ENCODE data around the gene SLC39A7.

Gene SLC39A7

DNA sequence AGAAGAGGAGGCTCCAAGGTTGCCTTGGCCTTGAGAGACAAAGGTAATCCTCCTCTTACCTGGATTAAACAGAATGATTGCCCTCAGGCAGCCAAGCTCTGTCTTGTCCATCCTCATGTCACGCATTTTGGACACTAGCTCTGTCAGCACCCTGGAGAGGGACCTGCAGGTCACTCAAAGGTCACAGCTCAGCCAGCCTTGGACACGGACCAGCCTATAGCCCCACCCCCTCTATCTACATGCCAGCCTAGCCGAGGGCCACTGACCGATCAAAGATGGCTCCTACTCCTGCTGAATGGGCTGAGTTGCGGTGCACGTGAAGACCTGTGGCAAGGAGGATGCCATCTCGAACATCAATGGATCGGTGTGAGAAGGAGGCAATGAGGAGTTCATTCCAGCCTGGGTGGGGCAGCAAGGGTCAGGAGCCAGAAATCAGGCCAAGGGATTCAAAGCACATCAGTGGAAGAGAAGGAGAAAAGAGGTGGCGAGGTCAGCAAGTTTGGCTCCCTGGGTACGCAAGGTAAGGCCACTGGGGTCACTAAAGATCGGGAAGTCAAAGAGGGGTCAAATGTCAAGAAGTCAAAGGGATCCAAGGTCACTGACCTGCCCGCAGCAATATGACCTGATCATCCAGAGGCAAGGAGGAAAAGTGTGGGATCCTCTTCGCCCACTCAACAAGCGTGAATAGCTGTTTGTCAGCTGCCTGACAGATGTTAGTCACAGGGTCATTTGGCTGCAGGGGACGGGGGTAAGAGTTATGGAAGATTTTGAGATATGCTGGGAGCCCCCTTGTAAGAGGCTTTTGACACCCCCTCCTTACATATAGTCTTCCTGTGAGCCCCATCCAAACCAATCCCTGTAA is 5.1 kb upstream of the SLC39A7 start:
- no peaks in the 10 kb centered on the region for H3K9me2 ChIP-seq (replicated peaks; ENCODE audit: control insufficient read depth, low read length)
- no peak overlapping the region for H3K4me2 ChIP-seq (ENCODE audit: low read length)
- H3F3A ChIP-seq (ENCODE audit: control insufficient read depth, insufficient read depth) = no peaks in the 10 kb centered on the region
- peaks cover 22% of the 10 kb centered on the region for H3K27me3 ChIP-seq (ENCODE audit: control insufficient read depth, low read length)
- peaks cover 35% of the 10 kb centered on the region for H3K4me1 ChIP-seq (ENCODE audit: control insufficient read depth, low read length)
- 0 out of 2 replicates have a peak, but pooled peaks cover 4% of the 10 kb centered on the region for H4K20me1 ChIP-seq (ENCODE audit: control insufficient read depth, insufficient read depth, low read depth, low read length)
- H3K36me3 ChIP-seq (ENCODE audit: control insufficient read depth, low read length) = peaks cover 44% of the 10 kb centered on the region
- no peak overlapping the region for H3K27ac ChIP-seq (ENCODE audit: low read depth, low read length)
- TF ChIP-seq EZH2phosphoT487 (IDR thresholded peaks at IDR 0.05; ENCODE audit: borderline replicate concordance, low read length) = no peak
- TF ChIP-seq, protein P1, sequence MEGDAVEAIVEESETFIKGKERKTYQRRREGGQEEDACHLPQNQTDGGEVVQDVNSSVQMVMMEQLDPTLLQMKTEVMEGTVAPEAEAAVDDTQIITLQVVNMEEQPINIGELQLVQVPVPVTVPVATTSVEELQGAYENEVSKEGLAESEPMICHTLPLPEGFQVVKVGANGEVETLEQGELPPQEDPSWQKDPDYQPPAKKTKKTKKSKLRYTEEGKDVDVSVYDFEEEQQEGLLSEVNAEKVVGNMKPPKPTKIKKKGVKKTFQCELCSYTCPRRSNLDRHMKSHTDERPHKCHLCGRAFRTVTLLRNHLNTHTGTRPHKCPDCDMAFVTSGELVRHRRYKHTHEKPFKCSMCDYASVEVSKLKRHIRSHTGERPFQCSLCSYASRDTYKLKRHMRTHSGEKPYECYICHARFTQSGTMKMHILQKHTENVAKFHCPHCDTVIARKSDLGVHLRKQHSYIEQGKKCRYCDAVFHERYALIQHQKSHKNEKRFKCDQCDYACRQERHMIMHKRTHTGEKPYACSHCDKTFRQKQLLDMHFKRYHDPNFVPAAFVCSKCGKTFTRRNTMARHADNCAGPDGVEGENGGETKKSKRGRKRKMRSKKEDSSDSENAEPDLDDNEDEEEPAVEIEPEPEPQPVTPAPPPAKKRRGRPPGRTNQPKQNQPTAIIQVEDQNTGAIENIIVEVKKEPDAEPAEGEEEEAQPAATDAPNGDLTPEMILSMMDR (IDR thresholded peaks at IDR 0.05; ENCODE audit: low read depth, low read length, poor library complexity, severe bottlenecking) = no peak
- H3K79me2 ChIP-seq (ENCODE audit: control insufficient read depth, low read length) = peaks cover 27% of the 10 kb centered on the region
- no peaks in the 10 kb centered on the region for H3K9me3 ChIP-seq (ENCODE audit: control insufficient read depth, insufficient read depth, low read length)
- H3K4me3 ChIP-seq (ENCODE audit: low read length) = no peak overlapping the region

DNA sequence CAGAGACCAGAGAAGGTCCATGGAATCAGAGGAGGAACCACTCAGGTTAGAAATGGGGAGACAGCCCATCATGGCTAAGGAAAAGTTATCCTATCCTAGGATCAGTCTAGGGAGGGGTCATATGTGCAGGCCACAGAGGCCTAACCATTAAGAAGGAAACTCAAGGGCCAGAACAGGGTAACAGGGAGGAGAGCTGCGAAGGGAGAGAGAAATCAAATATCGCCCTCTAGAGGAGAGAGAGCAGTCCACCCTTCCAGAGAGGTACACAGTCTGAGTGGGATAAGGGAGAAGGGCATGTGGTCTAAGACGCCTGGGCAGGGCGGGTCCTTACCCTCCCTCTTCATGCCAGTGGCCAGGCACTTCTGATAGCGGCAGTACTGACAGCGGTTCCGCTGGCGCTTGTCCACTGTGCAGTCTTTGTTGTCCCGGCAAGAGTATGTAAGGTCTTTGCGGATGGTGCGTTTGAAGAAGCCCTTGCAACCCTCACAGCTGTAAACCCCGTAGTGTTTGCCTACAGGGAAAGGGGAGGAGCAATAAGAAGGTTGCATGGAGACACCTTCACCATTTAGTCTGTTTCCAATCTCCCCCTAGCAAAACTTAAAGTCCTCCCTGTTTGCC is 3.1 kb upstream of the SLC39A7 start:
- Histone ChIP-seq H3K27me3 (ENCODE audit: control insufficient read depth, low read length) (peaks cover 5% of the 10 kb centered on the region), H3K4me1 (ENCODE audit: control insufficient read depth, low read length) (peaks cover 44% of the 10 kb centered on the region), H3K4me2 (ENCODE audit: low read length) (0 out of 2 replicates have a peak overlapping the region, but pooled peaks have one; percentile 16), H3K9me2 (replicated peaks; ENCODE audit: control insufficient read depth, low read length) (no peaks in the 10 kb centered on the region), H3K4me3 (ENCODE audit: low read length) (no peak overlapping the region), H3K79me2 (ENCODE audit: control insufficient read depth, low read length) (peaks cover 46% of the 10 kb centered on the region), H3K36me3 (ENCODE audit: control insufficient read depth, low read length) (peaks cover 61% of the 10 kb centered on the region), H3K27ac (ENCODE audit: low read depth, low read length) (no peak overlapping the region), H4K20me1 (ENCODE audit: control insufficient read depth, insufficient read depth, low read depth, low read length) (0 out of 2 replicates have a peak, but pooled peaks cover 4% of the 10 kb centered on the region), H3K9me3 (ENCODE audit: control insufficient read depth, insufficient read depth, low read length) (no peaks in the 10 kb centered on the region), H3F3A (ENCODE audit: control insufficient read depth, insufficient read depth) (peaks cover 3% of the 10 kb centered on the region)
- no peak for TF ChIP-seq EZH2phosphoT487 (IDR thresholded peaks at IDR 0.05; ENCODE audit: borderline replicate concordance, low read length)
- TF ChIP-seq, protein P1 (IDR thresholded peaks at IDR 0.05; ENCODE audit: low read depth, low read length, poor library complexity, severe bottlenecking) = peak; percentile 80

DNA sequence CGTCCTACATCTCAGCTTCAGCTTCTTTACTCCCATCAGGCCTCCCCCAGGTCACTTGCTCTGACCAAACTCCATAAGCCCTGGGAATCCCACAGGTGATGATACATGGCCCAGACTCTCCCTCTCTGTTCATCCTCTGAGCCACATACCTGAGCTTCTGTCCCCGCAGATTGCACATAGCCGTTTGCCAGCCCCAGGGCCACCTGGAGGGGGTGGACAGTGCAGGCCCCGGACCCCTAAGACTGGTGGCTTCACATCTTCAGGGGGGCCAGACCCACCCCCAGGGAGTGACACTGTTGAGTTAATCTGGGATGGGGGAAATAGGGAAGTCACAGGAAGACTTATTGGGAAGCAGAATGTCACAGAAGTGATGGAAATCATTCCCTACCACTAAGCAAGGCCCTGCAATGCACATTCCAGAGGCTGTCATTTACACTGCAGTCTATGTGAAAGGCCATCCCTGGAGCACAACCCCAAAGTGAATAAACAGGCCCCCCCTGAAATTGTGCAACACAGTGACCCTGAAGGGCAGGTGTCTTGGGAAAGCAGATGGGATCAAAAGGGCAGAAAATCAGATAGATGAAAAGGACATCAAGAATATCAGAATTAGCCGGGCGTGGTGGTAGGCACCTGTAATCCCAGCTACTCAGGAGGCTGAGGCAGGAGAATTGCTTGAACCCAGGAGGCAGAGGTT is 2.4 kb upstream of the SLC39A7 start:
- Histone ChIP-seq H3K27ac (ENCODE audit: low read depth, low read length) (no peak overlapping the region), H3K4me2 (ENCODE audit: low read length) (peak overlapping the region; percentile 98), H3K4me1 (ENCODE audit: control insufficient read depth, low read length) (peaks cover 38% of the 10 kb centered on the region), H3K9me3 (ENCODE audit: control insufficient read depth, insufficient read depth, low read length) (no peaks in the 10 kb centered on the region), H3K4me3 (ENCODE audit: low read length) (no peak overlapping the region), H4K20me1 (ENCODE audit: control insufficient read depth, insufficient read depth, low read depth, low read length) (0 out of 2 replicates have a peak, but pooled peaks cover 4% of the 10 kb centered on the region), H3K9me2 (replicated peaks; ENCODE audit: control insufficient read depth, low read length) (no peaks in the 10 kb centered on the region), H3K27me3 (ENCODE audit: control insufficient read depth, low read length) (no peaks in the 10 kb centered on the region), H3F3A (ENCODE audit: control insufficient read depth, insufficient read depth) (peaks cover 11% of the 10 kb centered on the region), H3K79me2 (ENCODE audit: control insufficient read depth, low read length) (peaks cover 51% of the 10 kb centered on the region), H3K36me3 (ENCODE audit: control insufficient read depth, low read length) (peaks cover 69% of the 10 kb centered on the region)
- TF ChIP-seq, protein P1 (IDR thresholded peaks at IDR 0.05; ENCODE audit: low read depth, low read length, poor library complexity, severe bottlenecking) = no peak
- TF ChIP-seq EZH2phosphoT487 (IDR thresholded peaks at IDR 0.05; ENCODE audit: borderline replicate concordance, low read length) = no peak
